HG03354 (cell line): ENCODE data around the gene NCOA4.
"Not testable (repeated sequence)": the region's sequence is repeated elsewhere in the genome, so short reads cannot be mapped to it uniquely, and the experiment has no call there.

Experiments
- ATAC-seq: cut with Tn5 transposase; IDR thresholded peaks from one replicate; pipeline ENCODE4 v1.9.1; 2021; ENCODE audit warnings: mild to moderate bottlenecking; ENCODE audit not compliant: unreplicated experiment, poor library complexity, severe bottlenecking

Gene NCOA4

DNA sequence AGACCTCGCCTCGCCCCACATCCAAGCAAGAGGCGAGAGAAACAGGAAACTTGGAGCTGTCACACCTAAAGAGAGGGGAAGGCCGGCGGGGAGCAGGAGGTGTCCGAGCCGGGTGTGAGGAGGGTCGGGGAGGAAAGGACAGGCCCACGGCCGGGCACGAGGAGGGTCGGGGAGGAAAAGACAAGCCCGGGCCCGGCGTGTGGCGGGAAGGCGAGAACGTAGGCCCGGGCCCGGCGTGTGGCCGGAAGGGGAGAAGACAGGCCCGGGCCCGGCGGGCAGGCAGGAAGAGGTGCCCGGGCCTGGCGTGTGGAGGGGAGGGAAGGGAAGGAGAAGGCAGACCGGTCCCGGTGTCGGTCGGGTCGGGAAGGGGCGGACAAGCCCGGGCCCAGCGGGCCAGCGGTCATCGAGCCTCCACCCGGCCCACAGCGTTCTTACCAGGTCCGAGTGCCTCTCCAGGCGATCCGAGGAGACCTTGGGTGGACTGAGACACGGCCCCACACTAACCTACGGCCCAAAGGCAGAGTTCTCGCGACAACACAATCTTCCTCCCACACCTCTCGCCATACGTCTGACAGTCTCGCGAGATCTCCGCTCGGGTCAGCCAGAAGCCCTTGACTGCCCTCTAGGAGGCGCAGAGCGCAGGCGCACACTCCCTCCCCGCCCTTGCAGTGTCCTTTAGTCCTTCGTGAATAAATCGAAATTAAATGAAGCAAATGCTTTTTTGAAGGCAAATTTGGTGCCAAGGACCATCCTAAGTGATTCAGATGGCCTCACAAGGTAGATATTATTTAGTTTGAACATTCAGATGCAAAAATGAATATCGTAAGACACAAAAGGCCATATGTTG, at the start of gene NCOA4:
NCOA4 (minus strand) TSS at position 533 of the 847 bp plus-strand sequence. CDS start 13,943 bp downstream, outside the sequence.
- ATAC-seq = peak; percentile 98

DNA sequence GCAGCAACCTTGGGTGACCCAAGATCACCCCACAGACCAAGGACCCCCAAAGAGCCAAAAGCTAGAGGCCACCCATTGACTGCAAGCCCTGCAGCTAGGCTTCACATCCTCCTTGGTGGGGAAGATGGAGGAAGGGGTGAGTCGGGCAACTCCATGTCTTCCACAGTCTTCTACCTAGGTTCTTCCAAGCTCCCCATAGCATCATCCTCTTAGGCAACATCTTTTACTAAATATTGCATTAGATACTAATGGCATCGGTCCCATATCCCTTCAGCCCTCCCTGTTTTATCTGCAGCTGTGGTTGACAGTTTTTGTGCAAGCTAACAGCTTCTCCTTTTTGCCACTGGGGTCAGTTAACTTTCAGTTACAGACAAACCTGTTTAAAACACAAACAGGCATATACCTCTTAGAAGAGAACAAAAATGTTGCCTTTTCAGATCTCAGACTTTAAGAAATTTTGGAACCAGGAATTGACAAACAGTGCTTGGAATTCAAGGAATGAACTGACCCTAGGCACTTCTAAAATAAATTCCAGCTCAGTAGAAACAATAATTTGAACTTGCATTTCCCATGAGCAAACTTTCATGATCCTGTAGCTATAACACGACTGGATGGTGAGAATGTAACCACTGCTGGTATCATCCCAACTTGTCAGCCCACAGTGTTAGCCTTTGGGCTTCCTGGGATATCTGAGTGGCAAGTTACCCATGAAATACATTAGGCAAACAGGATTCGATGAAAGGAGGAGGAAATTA, 49.6 kb upstream of the NCOA4 start:
- no peak for ATAC-seq

DNA sequence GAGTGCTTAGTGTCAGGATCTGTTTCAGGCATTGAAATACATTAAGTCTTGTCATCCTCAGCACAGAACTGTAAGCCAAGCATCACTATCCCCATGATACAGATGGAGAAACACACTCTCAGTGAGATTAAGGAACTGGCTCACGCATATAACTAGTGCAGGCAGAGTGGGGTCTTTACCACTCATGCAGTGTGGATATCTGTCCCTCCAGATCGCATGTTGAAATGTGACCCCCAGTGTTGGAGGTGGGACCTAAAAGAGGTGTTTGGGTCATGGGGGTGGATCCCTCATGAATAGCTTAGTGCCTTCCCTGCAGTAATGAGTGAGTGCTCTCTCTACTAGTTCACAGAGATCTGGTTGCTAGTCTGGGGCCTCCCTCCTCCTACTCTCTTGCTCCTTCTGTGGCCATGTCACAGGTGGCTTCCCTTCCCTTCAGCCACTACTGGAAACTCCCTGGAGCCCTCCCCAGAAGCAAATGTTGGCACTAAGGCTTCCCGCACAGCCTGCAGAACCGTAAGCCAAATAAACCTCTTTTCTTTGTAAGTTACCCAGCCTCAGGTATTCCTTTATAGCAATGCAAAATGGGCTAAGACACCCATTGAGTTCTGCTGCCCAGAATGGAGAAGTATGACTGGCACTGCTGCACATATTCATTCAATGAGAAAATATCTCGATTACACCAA, 47.4 kb upstream of the NCOA4 start:
- no peak for ATAC-seq

DNA sequence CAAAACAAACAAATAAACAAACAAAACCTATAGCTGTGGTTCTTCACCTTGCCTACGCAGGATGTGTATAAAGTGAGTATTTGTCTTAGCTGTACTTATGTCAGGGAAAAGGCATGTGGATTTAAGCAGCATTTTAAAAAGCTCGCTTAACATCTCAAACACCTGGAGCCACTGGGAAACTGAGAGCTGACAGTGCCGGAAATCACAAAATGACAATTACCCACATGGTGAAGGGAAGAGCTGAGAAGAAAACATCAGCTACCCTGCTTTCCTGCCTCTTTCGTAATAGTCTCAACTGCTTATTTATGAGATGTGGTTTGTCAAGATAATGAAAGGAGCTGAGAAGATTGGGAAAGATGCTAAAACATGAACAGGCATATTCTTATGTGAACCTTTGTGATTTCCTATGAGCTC, 46.7 kb upstream of the NCOA4 start:
- no peak for ATAC-seq

DNA sequence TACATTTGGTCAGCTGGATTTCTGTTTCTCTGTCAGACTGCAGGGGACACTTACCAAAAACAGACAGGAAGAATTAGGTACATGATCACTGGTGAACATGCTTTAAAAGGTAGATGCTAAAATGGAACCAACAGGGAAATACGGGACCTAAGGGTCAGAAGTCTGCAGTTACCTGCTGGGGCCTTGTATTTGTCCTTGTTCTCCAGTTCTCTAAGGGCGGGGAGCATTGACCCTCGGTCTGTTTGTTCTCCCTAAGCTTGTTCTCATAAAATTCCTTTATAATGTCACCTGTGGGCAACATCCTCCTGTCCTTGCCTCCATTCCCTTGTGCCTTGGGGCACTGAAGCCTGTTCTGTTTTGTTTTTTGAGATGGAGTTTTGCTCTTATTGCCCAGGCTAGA, 45.4 kb upstream of the NCOA4 start:
- no peak for ATAC-seq

DNA sequence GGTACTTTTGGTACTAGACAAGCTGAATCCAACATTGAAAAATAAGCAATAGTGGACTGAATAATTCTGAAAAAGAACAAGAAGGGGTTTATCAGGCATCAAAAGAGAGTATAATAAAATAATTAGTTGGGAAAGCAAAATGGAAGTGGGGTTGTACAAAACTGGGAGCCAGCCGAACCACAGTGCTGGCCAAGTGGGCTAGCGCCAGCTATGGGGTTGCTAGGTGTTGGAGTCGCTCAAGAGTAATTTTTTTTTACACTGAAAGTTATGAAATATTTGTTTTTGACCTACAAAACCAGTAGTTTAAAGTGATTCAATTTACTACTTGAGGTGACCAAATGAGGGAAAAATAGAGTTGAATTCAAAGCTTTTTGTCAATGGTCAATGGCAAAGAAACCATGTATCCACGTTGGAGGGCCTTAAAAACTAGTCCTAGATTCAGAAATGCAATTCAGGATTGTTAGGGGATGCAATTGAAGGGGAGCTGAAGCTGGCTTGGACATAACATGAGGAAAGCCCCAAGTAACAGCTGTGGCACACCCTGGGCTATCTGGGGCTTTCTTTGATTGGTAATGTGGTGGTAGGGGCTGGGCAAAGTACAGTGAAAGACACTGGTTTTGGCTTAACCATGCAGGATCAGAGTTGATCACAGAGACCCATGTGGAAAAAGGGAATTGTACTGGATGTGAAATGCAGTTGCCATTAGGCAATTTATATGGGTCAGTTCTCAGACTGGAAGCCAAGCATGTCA, 43.9 kb upstream of the NCOA4 start:
- ATAC-seq = no peak

DNA sequence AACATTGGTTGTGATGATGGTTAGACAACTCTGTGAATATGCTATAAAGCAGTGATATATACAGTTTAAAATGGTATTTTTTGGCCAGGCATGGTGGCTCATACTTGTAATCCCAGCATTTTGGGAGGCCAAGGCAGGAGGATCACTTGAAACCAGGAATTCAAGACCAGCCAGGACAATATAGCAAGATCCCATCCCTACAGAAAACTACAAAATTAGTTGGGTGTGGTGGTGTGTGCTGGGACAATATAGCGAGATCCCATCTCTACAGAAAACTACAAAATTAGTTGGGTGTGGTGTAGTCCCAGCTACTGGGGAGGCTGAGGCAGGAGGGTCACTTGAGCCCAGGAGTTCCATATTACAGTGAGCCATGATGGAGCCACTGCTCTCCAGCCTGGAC, 43.1 kb upstream of the NCOA4 start:
- no peak for ATAC-seq

DNA sequence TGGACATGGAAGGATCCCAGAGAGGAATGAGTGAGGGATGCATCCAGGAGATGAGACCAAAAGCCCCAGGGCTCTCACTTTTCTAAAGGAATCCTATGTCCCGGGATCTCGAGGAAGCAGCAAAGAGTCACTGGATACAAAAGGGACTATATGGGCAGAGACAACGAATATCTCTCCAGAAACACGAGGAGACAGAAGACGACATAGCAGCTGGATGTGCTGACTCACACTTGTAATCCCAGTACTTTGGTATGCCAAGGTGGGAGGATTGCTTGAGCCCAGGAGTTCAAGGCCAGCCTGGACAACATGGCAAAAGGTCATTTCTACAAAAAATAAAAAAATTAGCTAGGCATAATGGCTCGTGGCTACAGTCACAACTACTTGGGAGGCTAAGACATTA, 40.3 kb upstream of the NCOA4 start:
- ATAC-seq = no peak

DNA sequence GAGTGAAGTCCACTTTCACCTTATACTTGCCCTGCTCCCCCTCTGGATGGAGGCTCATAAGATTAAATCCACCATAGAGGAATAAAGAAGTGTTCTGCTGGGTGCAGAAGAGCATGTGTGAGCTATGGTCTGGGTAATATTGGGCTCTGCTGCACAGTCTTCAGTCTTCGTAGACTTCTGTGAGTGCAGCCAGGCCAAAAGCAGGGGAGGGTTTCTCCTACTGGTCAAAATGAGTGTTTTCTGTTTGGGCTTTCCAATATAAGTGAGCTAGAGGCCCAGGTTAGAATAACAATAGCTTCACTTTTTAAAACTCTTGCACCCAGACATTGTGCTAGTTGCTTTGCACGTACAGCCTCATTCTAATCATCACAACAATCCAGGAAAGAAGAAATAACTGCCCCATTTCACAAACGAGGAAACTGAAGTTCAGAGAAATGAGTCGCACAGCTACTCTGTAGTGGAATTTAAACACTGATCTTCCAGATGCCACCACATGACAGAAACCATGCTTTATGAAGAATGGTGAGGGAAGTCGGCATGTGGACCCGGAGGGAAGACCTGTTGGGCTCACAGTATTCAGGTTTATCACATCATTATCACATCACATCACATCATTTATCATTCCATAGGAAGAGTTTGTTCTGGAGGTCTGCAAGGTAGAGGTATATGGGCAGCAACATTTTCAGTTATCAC, 39.5 kb upstream of the NCOA4 start:
- no peak for ATAC-seq

DNA sequence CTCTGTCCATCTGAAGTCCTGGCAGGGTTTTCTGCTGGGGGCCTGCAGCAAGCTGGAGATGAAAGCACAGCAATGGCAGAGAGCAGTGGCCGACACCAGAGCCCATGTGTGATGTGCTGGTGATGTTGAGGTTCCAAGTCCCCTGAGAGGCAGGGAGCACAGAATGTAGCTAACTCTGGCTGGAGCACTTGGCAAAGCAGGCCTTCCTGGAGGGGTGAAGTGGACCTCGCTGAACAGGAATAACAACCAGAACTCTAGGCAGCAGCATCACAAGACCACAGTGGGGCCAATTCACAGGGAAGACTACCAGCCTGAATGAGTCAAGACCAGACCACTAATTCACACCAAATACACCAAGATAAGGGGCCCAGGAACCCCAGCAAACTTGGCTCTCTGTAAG, 38.5 kb upstream of the NCOA4 start:
- no peak for ATAC-seq

DNA sequence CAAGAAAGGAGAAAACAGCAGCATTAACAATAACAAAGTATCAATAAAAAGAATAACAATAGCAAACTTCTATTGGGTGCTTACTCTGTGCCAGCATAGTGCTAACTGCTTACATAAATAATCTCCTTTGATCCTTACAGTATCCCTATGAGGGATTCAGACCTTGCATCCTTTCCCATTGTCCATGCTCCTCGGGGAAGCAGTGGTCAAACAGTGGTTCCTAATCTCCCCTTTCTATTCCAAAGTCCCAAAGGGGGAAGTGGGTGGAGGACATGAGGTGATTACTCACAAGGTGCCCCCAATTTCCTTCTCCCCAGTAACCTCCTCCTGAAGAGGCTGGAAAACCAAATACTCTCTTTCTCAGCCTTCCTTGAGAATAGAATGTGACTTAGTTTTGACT, 37.7 kb upstream of the NCOA4 start:
- no peak for ATAC-seq

DNA sequence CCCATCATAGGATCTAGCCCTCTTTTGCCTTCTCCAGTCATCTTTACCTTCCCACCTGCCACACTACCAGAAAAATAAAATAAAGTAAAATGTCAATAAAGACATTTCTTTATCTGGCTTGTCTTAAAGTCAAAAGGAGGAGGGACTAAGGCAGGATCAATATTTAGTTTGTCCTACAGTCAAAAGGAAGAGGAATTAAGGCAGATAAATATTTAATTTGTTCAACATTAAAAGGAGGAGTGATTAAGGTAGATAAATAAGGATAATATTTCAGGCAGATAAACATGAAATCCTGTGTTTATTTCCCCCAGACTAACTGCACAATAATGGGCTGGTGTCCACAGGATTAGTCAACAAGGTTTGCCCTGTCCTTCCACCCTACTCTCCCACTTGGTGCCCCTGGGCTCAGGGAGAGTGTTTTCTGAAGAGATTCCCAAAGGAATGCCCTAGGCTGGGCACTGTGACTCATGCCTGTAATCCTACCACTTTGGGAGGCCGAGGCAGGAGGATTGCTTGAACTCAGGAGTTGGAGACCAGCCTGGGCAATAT, 33.9 kb upstream of the NCOA4 start:
- no peak for ATAC-seq

DNA sequence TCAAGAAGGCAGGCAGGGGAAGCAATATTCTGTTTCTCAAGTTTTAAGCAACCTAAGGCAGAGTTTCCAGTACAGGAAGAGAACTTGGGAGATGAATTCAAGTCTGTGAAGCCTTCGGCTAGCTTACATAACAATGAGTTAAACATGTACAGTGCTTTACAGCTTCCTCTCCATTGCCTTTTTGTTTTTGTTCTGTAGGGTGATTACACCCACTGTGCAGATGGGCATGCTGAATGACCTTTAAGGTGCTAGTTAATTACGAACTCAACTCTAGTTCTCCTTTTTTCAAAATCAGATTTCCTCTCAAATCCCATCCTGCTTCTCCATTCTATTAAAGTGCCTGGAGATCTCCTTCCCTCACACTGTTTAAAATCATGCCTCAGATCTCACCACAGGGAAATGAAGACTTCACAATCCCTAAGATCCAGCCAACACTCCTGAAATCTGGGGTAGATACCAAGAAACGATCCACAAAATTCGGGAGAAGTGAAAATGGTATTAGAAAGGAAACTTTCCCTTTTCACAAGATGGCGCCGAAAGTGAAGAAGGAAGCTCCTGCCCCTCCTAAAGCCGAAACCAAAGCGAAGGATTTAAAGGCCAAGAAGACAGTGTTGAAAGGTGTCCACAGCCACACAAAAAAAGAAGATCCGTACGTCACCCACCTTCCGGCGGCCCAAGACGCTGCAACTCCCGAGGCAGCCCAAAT, 32.5 kb upstream of the NCOA4 start:
- no peak for ATAC-seq

DNA sequence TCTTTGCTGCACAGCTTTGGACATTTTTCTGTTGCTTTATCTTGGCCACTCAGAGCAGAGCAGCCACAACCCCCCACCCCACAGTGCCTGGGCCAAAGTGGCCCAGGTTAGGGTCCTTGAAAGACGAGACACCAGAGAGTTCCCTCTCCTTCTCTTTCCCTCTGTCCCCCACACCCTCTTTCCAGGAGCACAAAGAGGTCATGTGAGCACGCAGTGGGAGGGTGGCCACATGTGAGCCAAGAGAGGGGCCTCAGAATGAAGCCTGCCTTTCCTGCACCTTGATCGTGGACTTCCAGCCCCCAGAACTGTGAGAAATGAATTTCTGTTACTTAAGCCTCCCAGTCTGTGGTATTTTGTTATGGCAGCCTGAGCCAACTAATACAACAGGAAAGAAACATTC, 30.3 kb upstream of the NCOA4 start:
- ATAC-seq = no peak

DNA sequence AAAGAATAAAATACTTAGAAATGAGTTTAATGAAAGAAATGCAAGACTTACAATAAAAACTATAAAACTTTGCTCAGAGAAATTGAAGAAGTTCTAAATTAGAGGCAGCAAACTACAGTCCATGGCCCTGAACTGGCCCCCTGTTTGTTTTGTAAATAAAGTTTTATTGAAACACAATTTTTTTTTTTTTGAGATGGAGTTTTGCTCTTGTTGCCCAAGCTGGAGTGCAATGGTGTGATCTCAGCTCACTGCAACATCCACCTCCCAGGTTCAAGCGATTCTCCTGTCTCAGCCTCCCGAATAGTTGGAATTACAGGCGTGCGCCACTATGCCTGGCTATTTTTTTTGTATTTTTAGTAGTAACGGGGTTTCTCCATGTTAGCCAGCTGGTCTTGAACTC, 27.5 kb upstream of the NCOA4 start:
- not testable (repeated sequence) for ATAC-seq

DNA sequence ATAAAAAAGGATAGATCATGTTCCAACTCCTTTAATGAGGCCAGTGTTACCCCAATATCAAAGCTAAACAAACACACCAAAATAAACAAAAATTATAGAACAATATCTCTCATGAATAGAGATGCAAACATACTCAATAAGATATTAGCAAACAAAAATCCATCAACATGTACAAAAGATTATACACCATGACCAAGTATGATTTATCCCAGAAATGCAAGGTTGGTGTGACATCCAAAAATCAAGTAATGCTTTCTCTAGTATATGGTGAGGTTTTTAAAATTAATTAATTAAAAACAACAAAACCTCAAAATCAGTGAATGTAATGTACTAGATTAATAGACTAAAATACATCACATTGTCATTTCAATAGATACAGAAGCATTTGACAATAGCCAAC, 26.6 kb upstream of the NCOA4 start:
- no peak for ATAC-seq

DNA sequence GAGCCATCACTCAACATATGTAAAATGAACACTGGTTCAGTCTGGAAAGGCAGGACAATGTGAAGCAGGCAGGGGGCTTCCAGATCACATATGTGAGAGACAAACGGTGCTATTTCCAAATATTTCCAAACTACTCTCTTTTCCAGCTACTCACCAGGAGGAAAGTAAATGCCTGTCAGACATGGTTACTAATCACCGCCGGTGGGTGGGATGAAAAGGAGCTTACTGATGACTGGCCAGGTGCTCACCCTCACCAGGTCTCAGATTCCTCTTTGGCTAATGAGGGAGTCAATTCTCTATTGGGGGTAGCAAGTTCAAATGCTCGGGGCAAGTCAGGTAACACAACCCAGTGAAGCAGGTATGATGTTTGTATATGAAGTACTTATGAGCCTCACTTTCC, 25.3 kb upstream of the NCOA4 start:
- ATAC-seq = no peak
